H7 (cell line): ENCODE measurements around the gene SYPL2. TPM values are rescaled to one million over a fixed set of nuclear protein-coding genes. Genes with fewer than 3 reads are reported as not detected.
"Not testable (repeated sequence)": the region's sequence is repeated elsewhere in the genome, so short reads cannot be mapped to it uniquely, and the experiment has no call there.

Experiments
- DNase-seq: peaks from one replicate; pipeline ENCODE4 v3.0.0; 2012
- H3K27me3 ChIP-seq: 2 replicates; pipeline ENCODE4 v1.6.0; 2011; ENCODE audit warnings: mild to moderate bottlenecking, low read length; ENCODE audit not compliant: control insufficient read depth, insufficient read depth
- H3K36me3 ChIP-seq: replicated peaks from 2 replicates; pipeline ENCODE4 v1.5.1; 2011; ENCODE audit warnings: low read length; ENCODE audit not compliant: control insufficient read depth, insufficient read depth
- H3K4me3 ChIP-seq: 2 replicates; pipeline ENCODE4 v1.5.1; 2011; ENCODE audit warnings: low read depth, mild to moderate bottlenecking, control low read depth, low read length, moderate library complexity; ENCODE audit not compliant: insufficient read depth
- total RNA-seq: library from RNA; depleted of rRNA; stranded (reverse); fragments of >200 nt; shearing (Covaris generic); gene quantifications from 2 replicates; pipeline ENCODE4 v1.2.3, GENCODE V29; 2014

The SYPL2 gene
- total RNA-seq, 1 experiment from 2014 or later: 1.1 TPM

DNA sequence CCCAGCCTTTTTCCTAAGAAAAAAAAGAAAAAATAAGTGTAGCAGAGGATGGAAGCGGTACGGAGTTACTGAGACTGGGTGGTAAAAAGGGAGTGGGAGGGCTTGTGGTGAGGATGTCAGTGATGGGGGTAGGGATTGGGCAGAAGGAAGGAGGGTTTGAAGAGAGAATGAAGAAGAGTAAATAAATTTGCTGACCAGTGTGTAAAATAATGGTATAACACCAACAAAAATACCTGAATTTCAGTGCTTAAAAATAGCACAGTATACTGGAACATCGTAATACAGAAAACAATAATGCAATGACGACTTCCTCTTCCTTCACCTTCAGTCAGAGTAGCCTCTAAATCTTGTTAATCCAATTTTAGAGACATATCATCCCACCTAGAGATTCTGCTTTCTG, 18.8 kb upstream of the SYPL2 start:
- DNase-seq: no peak
- Histone ChIP-seq H3K27me3 (peaks cover 3% of the 10 kb centered on the region), H3K36me3 (no peaks in the 10 kb centered on the region), H3K4me3 (no peak overlapping the region)

DNA sequence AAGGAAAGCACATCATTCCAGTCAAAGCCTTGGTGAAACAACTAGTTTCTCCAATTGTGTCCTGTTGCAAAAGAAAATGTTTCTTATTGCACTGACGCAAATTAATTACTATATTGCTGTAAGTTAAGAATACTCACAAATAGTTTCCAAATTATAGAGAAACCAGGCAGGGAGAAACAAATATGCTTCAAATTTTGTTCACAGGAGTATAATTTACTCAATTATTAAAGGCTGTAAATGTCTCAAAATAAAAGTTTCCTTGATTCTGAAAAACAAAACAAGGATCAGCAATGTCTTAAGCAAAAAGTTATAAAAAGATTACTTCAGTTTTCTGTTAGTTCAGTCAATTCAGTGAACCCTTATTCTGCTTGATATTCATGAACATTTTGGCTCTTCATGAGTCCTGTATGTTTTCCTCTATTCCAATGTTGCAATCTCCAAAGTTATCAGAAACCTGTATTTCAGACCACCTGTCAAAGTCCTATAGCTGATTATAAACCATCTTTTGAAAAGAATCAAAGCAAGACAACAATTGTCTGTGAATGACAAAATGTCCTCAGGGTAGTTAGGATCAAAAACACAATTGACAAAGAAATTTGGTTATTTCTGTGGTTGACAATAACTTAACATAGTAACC, 11.7 kb upstream of the SYPL2 start:
- Histone ChIP-seq H3K27me3 (peaks cover 1% of the 10 kb centered on the region; the same call in 1 of the 2 replicates), H3K36me3 (no peaks in the 10 kb centered on the region), H3K4me3 (no peak overlapping the region)
- no peak for DNase-seq

GRCh38 chr1:109457819-109458218, 8.5 kb upstream of the SYPL2 start:
- no peaks in the 10 kb centered on the region; the same call in 1 of the 2 replicates for H3K27me3 ChIP-seq
- no peaks in the 10 kb centered on the region for H3K36me3 ChIP-seq
- H3K4me3 ChIP-seq: no peak overlapping the region
- no peak for DNase-seq

DNA sequence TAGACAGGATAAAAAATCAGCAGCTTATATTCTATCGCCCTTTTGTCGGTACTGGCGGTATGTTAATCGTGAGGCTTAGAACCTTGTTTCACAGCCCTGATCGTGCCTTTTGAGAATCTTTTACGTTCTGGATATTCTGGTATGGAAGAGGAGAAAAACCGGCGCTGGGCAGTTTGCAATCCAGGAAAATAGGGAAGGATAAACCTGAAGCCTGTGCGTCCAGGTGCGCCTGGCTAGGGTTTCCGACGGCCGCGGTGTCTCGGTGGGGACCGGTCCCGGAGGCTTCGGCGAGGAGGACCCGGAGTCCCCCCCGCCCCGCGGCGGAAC, 258 bp upstream of the SYPL2 start:
- H3K4me3 ChIP-seq: peak overlapping the region; percentile 65
- peaks cover 65% of the 10 kb centered on the region for H3K27me3 ChIP-seq
- no peaks in the 10 kb centered on the region for H3K36me3 ChIP-seq
- DNase-seq: no peak

GRCh38 chr1:109467301-109467777, 993 bp downstream of the SYPL2 start:
- H3K27me3 ChIP-seq: peaks cover 65% of the 10 kb centered on the region
- no peak for DNase-seq
- H3K4me3 ChIP-seq: peak overlapping the region; percentile 65
- H3K36me3 ChIP-seq: no peaks in the 10 kb centered on the region

GRCh38 chr1:109468061-109468460, 1.7 kb downstream of the SYPL2 start:
- Histone ChIP-seq H3K4me3 (no peak overlapping the region), H3K36me3 (no peaks in the 10 kb centered on the region), H3K27me3 (peaks cover 63% of the 10 kb centered on the region)
- no peak for DNase-seq

DNA sequence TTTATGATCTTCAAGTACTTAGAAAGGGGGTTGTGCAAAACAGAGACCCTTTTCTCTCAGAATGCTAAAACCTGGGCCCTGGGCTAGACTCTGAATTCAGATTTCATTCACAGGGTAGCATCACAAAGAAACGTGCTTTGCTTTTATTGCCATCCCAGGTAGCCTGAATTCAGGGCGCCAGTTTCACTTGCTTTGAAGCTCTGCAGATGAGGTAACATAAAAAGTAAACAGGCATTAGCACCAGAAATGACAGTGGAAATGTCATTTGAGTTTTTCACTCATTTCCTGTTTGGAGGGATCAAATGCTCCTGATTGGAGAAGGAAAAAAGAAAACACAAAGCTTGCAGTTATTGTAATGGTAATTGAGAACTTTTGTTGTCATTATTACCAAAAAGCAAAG, 2.6 kb downstream of the SYPL2 start:
- Histone ChIP-seq H3K4me3 (no peak overlapping the region), H3K36me3 (no peaks in the 10 kb centered on the region), H3K27me3 (peaks cover 59% of the 10 kb centered on the region)
- DNase-seq: no peak

DNA sequence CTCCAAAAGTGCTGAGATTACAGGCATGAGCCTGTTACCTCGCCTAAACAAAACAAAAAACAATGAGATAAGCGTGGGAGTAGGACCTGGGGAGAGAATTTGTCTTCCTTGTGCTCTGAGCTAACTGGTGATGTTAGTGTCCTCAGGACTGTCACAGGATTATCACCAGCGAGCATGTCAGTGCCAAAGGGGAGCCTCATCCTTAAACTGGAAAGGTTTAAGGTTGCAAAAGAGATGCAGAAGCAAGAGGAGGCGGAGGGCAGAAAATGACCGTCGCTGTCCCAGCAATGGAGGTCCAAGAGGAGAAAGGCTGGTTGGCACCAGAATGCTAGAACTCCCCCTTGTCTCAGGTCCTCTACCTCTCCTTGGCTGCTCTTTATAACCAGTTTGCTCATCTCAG, 3.9 kb downstream of the SYPL2 start:
- H3K4me3 ChIP-seq: no peak overlapping the region
- peaks cover 47% of the 10 kb centered on the region for H3K27me3 ChIP-seq
- H3K36me3 ChIP-seq: no peaks in the 10 kb centered on the region
- DNase-seq: no peak

- H3K4me3 ChIP-seq: no peak overlapping the region
- no peak for DNase-seq
- H3K36me3 ChIP-seq: no peaks in the 10 kb centered on the region
- H3K27me3 ChIP-seq: peaks cover 25% of the 10 kb centered on the region
Observed at GRCh38 chr1:109472779-109473178, 6.4 kb downstream of the SYPL2 start.

GRCh38 chr1:109473284-109474057, 7.1 kb downstream of the SYPL2 start:
- peak; percentile 4 for DNase-seq
- H3K4me3 ChIP-seq, H3K36me3 ChIP-seq: not testable (repeated sequence)
- peaks cover 18% of the 10 kb centered on the region for H3K27me3 ChIP-seq

DNA sequence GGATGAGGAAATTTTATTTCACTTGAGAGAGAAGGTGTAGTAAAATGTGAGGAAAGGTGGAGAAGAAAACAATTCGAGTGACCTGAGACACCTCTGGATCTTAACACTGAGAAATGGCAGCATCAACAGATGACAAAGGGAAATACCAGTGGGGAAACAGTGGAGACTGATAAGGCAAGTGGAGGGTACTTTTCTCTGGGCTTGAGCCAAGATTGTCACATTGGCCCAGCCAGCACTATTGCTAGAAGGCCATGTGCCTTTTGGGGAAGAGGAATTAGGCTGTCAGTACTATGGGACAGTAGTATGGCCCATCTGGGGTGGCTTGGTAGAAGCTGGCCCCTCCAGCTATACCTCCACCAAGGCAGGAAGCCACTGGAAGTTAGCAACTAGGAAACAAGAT, 8.4 kb downstream of the SYPL2 start:
- no peaks in the 10 kb centered on the region for H3K36me3 ChIP-seq
- DNase-seq: peak; percentile 7
- H3K4me3 ChIP-seq: no peak overlapping the region
- peaks cover 13% of the 10 kb centered on the region for H3K27me3 ChIP-seq

- Histone ChIP-seq H3K4me3 (no peak overlapping the region), H3K27me3 (peaks cover 9% of the 10 kb centered on the region), H3K36me3 (no peaks in the 10 kb centered on the region)
- peak; percentile 14 for DNase-seq
Observed at GRCh38 chr1:109475261-109475660, 8.9 kb downstream of the SYPL2 start.

GRCh38 chr1:109476825-109477224, 10.5 kb downstream of the SYPL2 start:
- Histone ChIP-seq H3K36me3 (no peaks in the 10 kb centered on the region), H3K27me3 (peaks cover 3% of the 10 kb centered on the region; the same call in 1 of the 2 replicates), H3K4me3 (no peak overlapping the region)
- no peak for DNase-seq

- H3K36me3 ChIP-seq: no peaks in the 10 kb centered on the region
- DNase-seq: no peak
- no peak overlapping the region for H3K4me3 ChIP-seq
- H3K27me3 ChIP-seq: peaks cover 3% of the 10 kb centered on the region; the same call in 1 of the 2 replicates
Observed at GRCh38 chr1:109477821-109478220, 11.5 kb downstream of the SYPL2 start.

GRCh38 chr1:109478806-109479205, 12.5 kb downstream of the SYPL2 start:
- peak; percentile 84 for DNase-seq
- Histone ChIP-seq H3K4me3 (no peak overlapping the region), H3K36me3 (no peaks in the 10 kb centered on the region), H3K27me3 (peaks cover 3% of the 10 kb centered on the region; the same call in 1 of the 2 replicates)
